Smooth muscle cell (in vitro differentiated cells): ENCODE data around the gene USP54. TPM values are rescaled to one million over a fixed set of nuclear protein-coding genes. Genes with fewer than 3 reads are reported as not detected.

Experiments used
- DNase-seq: peaks from one replicate; lab custom pipeline; 2025; ENCODE audit not compliant: unreplicated experiment; lab: John Stamatoyannopoulos, UW
- H2AFZ ChIP-seq: fragments of 200-600 bp; sonication (generic); 2 replicates; pipeline ENCODE4 v1.6.0; 2016; ENCODE audit warnings: antibody characterized with exemption, low read depth, mild to moderate bottlenecking
- H3F3A ChIP-seq: fragments of 200-600 bp; sonication (generic); 2 replicates; pipeline ENCODE4 v1.6.0; 2017; ENCODE audit warnings: antibody characterized with exemption, low read depth
- H3K27ac ChIP-seq: fragments of 200-600 bp; sonication (generic); 2 replicates; pipeline ENCODE4 v1.5.1; 2016; ENCODE audit warnings: low read depth, mild to moderate bottlenecking
- H3K27me3 ChIP-seq: fragments of 200-600 bp; sonication (generic); 2 replicates; pipeline ENCODE4 v1.6.1; 2016; ENCODE audit warnings: low read depth, mild to moderate bottlenecking
- H3K36me3 ChIP-seq: fragments of 200-600 bp; sonication (generic); 2 replicates; pipeline ENCODE4 v1.5.1; 2016; ENCODE audit warnings: low read depth
- H3K4me1 ChIP-seq: fragments of 200-600 bp; sonication (generic); 2 replicates; pipeline ENCODE4 v1.5.1; 2016; ENCODE audit warnings: low read depth
- H3K4me2 ChIP-seq: fragments of 200-600 bp; sonication (generic); 2 replicates; pipeline ENCODE4 v1.6.0; 2016; ENCODE audit warnings: mild to moderate bottlenecking
- H3K4me3 ChIP-seq: fragments of 200-600 bp; sonication (generic); 2 replicates; pipeline ENCODE4 v1.5.1; 2016; ENCODE audit warnings: mild to moderate bottlenecking
- H3K79me2 ChIP-seq: fragments of 200-600 bp; sonication (generic); 2 replicates; pipeline ENCODE4 v1.6.0; 2016; ENCODE audit warnings: low read depth, mild to moderate bottlenecking
- H3K9ac ChIP-seq: fragments of 200-600 bp; sonication (generic); 2 replicates; pipeline ENCODE4 v1.6.0; 2016; ENCODE audit warnings: low read depth
- H3K9me3 ChIP-seq: fragments of 200-600 bp; sonication (generic); replicated peaks from 2 replicates; pipeline ENCODE4 v1.5.1; 2016; ENCODE audit warnings: low read depth
- H4K20me1 ChIP-seq: fragments of 200-600 bp; sonication (generic); 2 replicates; pipeline ENCODE4 v1.6.0; 2016; ENCODE audit warnings: low read depth
- WGBS: methylation state at CpG from one replicate; pipeline ENCODE4 v1.1.7; 2016; ENCODE audit warnings: low lambda C conversion rate; 5-methylcytosine and 5-hydroxymethylcytosine counted together
- polyA plus RNA-seq: library from polyadenylated mRNA; unstranded; fragments of >200 nt; fragmentation: Nextera tagmentation; extraction: Ambion mirVana; gene quantifications from 2 replicates; pipeline ENCODE4 v1.2.1, GENCODE V29; 2016
- total RNA-seq: library from RNA; depleted of rRNA; stranded (reverse); fragments of >200 nt; gene quantifications from 2 replicates; pipeline ENCODE4 v1.2.3, GENCODE V29; 2014
- TF ChIP-seq, protein P1 (sequence below): fragments of 200-600 bp; sonication (generic); IDR thresholded peaks from 2 replicates; pipeline ENCODE4 v1.5.1; 2017; ENCODE audit warnings: borderline replicate concordance, mild to moderate bottlenecking, antibody characterized with exemption; ENCODE audit not compliant: insufficient read depth, poor library complexity, severe bottlenecking

USP54 gene
- total RNA-seq (8.2 and 10.2 TPM in 2 replicates), polyA plus RNA-seq (3.1 and 6.8 TPM in 2 replicates)

DNA sequence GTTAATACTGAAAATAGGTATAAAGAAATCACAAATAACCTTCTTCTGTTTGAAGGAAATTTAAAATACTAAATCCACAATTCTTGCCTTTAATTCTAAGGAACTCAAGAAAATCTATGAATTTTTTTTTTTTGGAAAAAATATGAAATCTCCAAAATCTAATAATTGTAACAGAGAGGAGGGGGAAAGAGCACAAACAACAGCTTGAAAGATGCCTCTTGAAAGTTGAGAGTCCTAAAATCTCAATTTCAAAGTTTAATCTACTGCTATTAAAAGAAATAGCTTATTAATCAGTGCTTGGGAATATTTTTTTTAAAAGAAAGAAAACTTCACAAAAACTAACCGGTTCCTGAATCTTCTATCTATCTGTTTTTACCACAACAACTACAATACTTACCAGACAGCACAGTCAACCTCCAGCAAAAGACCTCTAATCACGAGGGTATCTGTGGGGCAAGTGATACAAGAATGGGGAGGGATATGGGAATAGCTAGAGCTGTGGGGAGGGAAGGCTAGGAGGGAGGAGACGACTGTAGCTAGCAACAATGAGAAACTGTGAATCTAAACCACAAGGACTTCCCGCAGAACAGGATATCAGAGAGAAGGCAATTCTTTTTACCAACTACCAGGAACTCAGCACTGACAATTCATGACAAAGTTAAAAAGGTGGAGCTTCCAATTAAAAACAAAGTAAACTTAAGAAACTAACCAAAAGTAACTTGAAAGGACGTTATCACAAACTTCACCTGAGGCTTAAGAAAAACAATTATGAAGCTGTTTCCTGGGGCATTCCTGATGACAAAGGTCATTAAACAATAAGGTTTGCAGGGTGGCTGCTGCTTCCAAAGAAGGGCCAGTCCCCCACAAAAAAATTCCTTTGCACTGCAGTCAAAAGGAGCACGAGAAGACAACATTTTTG lies at the start of gene USP54:
TSS of gene USP54 (minus strand) at position 462 of the 919 bp plus-strand sequence. CDS start 15,684 bp downstream, outside the sequence.
- H3K27ac ChIP-seq, result peak within 1 kb of the TSS; percentile 73
- H3K4me1 ChIP-seq, result peaks cover 31% of the 10 kb centered on the region
- peak within 1 kb of the TSS; percentile 52 for H3K9ac ChIP-seq
- TF ChIP-seq, protein P1, sequence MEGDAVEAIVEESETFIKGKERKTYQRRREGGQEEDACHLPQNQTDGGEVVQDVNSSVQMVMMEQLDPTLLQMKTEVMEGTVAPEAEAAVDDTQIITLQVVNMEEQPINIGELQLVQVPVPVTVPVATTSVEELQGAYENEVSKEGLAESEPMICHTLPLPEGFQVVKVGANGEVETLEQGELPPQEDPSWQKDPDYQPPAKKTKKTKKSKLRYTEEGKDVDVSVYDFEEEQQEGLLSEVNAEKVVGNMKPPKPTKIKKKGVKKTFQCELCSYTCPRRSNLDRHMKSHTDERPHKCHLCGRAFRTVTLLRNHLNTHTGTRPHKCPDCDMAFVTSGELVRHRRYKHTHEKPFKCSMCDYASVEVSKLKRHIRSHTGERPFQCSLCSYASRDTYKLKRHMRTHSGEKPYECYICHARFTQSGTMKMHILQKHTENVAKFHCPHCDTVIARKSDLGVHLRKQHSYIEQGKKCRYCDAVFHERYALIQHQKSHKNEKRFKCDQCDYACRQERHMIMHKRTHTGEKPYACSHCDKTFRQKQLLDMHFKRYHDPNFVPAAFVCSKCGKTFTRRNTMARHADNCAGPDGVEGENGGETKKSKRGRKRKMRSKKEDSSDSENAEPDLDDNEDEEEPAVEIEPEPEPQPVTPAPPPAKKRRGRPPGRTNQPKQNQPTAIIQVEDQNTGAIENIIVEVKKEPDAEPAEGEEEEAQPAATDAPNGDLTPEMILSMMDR, result no peak
- no peaks in the 10 kb centered on the region for H4K20me1 ChIP-seq
- H3K27me3 ChIP-seq, result no peaks in the 10 kb centered on the region
- no peaks in the 10 kb centered on the region for H3K36me3 ChIP-seq
- peak within 1 kb of the TSS; percentile 34 for H3K4me3 ChIP-seq
- H2AFZ ChIP-seq, result peak within 1 kb of the TSS; percentile 54
- H3K79me2 ChIP-seq, result no peaks in the 10 kb centered on the region
- no peaks in the 10 kb centered on the region for H3K9me3 ChIP-seq
- DNase-seq, result no peak
- H3F3A ChIP-seq, result peaks cover 3% of the 10 kb centered on the region
- H3K4me2 ChIP-seq, result peak within 1 kb of the TSS; percentile 81
- WGBS, result 9% methylated on average over 6 of the region's 6 CpGs

GRCh38 chr10:73639286-73639685 lies 48.1 kb upstream of the USP54 start:
- no peak overlapping the region for H2AFZ ChIP-seq
- H3K4me1 ChIP-seq, result no peaks in the 10 kb centered on the region
- no peaks in the 10 kb centered on the region for H3K9me3 ChIP-seq
- H3K79me2 ChIP-seq, result no peaks in the 10 kb centered on the region
- no peak overlapping the region for H3K27ac ChIP-seq
- 95% methylated on average over 3 of the region's 3 CpGs for WGBS
- no peak overlapping the region for H3K4me3 ChIP-seq
- TF ChIP-seq, protein P1, result no peak
- DNase-seq, result no peak
- H3K36me3 ChIP-seq, result no peaks in the 10 kb centered on the region
- H3K4me2 ChIP-seq, result no peak overlapping the region
- H4K20me1 ChIP-seq, result no peaks in the 10 kb centered on the region
- H3F3A ChIP-seq, result no peaks in the 10 kb centered on the region
- no peak overlapping the region for H3K9ac ChIP-seq
- no peaks in the 10 kb centered on the region for H3K27me3 ChIP-seq

- H3K4me3 ChIP-seq, result no peak overlapping the region
- DNase-seq, result no peak
- no peak overlapping the region for H3K27ac ChIP-seq
- no peaks in the 10 kb centered on the region for H3K4me1 ChIP-seq
- WGBS, result 75% methylated on average over 1 of the region's 1 CpG
- no peaks in the 10 kb centered on the region for H3K9me3 ChIP-seq
- H3F3A ChIP-seq, result no peaks in the 10 kb centered on the region
- no peaks in the 10 kb centered on the region for H3K79me2 ChIP-seq
- TF ChIP-seq, protein P1, result no peak
- no peak overlapping the region for H2AFZ ChIP-seq
- no peaks in the 10 kb centered on the region for H4K20me1 ChIP-seq
- no peak overlapping the region for H3K9ac ChIP-seq
- no peaks in the 10 kb centered on the region for H3K36me3 ChIP-seq
- H3K4me2 ChIP-seq, result no peak overlapping the region
- H3K27me3 ChIP-seq, result no peaks in the 10 kb centered on the region
Observed at GRCh38 chr10:73635781-73636180, 44.6 kb upstream of the USP54 start.

GRCh38 chr10:73634421-73634820 lies 43.3 kb upstream of the USP54 start:
- no peak for DNase-seq
- Histone ChIP-seq H4K20me1 (no peaks in the 10 kb centered on the region), H3K4me3 (no peak overlapping the region), H3K79me2 (no peaks in the 10 kb centered on the region), H2AFZ (no peak overlapping the region), H3K27ac (no peak overlapping the region), H3K9ac (no peak overlapping the region), H3K9me3 (no peaks in the 10 kb centered on the region), H3K36me3 (no peaks in the 10 kb centered on the region), H3K4me2 (no peak overlapping the region), H3K27me3 (no peaks in the 10 kb centered on the region), H3F3A (no peaks in the 10 kb centered on the region), H3K4me1 (no peaks in the 10 kb centered on the region)
- TF ChIP-seq, protein P1, result no peak
- WGBS, result 91% methylated on average over 5 of the region's 5 CpGs
